HepG2 (cell line): ENCODE results near the gene ZNF444. TPM values are rescaled to one million over a fixed set of nuclear protein-coding genes. Genes with fewer than 3 reads are reported as not detected.

ENCODE experiments used
- ATF5 ChIP-seq: sonication (generic); formaldehyde crosslinking; IDR thresholded peaks from 2 replicates; pipeline ENCODE4 v1.4.0; 2020; ENCODE audit warnings: mild to moderate bottlenecking, low read depth, missing genetic modification reagents
- BATF2 ChIP-seq: sonication (generic); formaldehyde crosslinking; IDR thresholded peaks from 2 replicates; pipeline ENCODE4 v1.8.0; 2022; ENCODE audit warnings: mild to moderate bottlenecking, missing genetic modification reagents, moderate library complexity
- KAT2B ChIP-seq: fragments of 150-350 bp; IDR thresholded peaks from 2 replicates; pipeline ENCODE4 v1.6.1; 2014; ENCODE audit warnings: low read depth, low read length, borderline replicate concordance
- MED13 ChIP-seq: sonication (generic); formaldehyde crosslinking; IDR thresholded peaks from 2 replicates; pipeline ENCODE4 v1.5.0; 2020; ENCODE audit warnings: missing genetic modification reagents
- NFYC ChIP-seq: IDR thresholded peaks from 2 replicates; pipeline ENCODE4 v1.6.1; 2016; ENCODE audit warnings: missing genetic modification reagents, missing compliant biosample characterization
- PAF1 ChIP-seq: IDR thresholded peaks from 2 replicates; pipeline ENCODE4 v1.6.1; 2016; ENCODE audit warnings: missing genetic modification reagents, missing compliant biosample characterization
- PRDM4 ChIP-seq: sonication (generic); formaldehyde crosslinking; IDR thresholded peaks from 2 replicates; pipeline ENCODE4 v1.9.0; 2021; ENCODE audit warnings: missing genetic modification reagents, borderline replicate concordance
- SMARCE1 ChIP-seq: fragments of 450-650 bp; IDR thresholded peaks from 2 replicates; pipeline ENCODE4 v1.6.1; 2017; ENCODE audit warnings: borderline replicate concordance
- TCF7 ChIP-seq: sonication (generic); IDR thresholded peaks from 2 replicates; pipeline ENCODE4 v1.6.1; 2016; ENCODE audit warnings: antibody characterized with exemption, low read depth
- TGIF2 ChIP-seq: IDR thresholded peaks from 2 replicates; pipeline ENCODE4 v1.6.1; 2016; ENCODE audit warnings: control low read depth, missing compliant biosample characterization
- TRAFD1 ChIP-seq: sonication (generic); formaldehyde crosslinking; IDR thresholded peaks from 2 replicates; pipeline ENCODE4 v1.5.1; 2020; ENCODE audit warnings: missing genetic modification reagents, mild to moderate bottlenecking, borderline replicate concordance
- ZC3H4 ChIP-seq: sonication (generic); formaldehyde crosslinking; IDR thresholded peaks from 2 replicates; pipeline ENCODE4 v1.4.0; 2020; ENCODE audit warnings: missing genetic modification reagents, borderline replicate concordance
- ZFX ChIP-seq: sonication (generic); formaldehyde crosslinking; IDR thresholded peaks from 2 replicates; pipeline ENCODE4 v1.4.0; 2020; ENCODE audit warnings: mild to moderate bottlenecking, low read depth, missing genetic modification reagents, moderate library complexity
- ZNF205 ChIP-seq: IDR thresholded peaks from 2 replicates; pipeline ENCODE4 v1.6.1; 2018; ENCODE audit warnings: missing biosample characterization, missing genetic modification reagents
- ZNF280D ChIP-seq: sonication (generic); formaldehyde crosslinking; IDR thresholded peaks from 2 replicates; pipeline ENCODE4 v1.5.1; 2020; ENCODE audit warnings: mild to moderate bottlenecking, missing genetic modification reagents
- ZNF678 ChIP-seq: sonication (generic); formaldehyde crosslinking; IDR thresholded peaks from 2 replicates; pipeline ENCODE4 v1.4.0; 2020; ENCODE audit warnings: mild to moderate bottlenecking, missing genetic modification reagents
- ZSCAN5A ChIP-seq: sonication (generic); formaldehyde crosslinking; IDR thresholded peaks from 2 replicates; pipeline ENCODE4 v1.8.0; 2022; ENCODE audit warnings: mild to moderate bottlenecking, missing genetic modification reagents, borderline replicate concordance
- polyA plus RNA-seq, 8 experiments: library from polyadenylated mRNA; depleted of rRNA in 3 of 8; stranded (reverse) in 7 of 8; unstranded in 1 of 8; fragments of >200 nt; fragmentation: Illumina TruSeq in 4 of 8; extraction: Trizol in 4 of 8; gene quantifications; 2 replicates each; pipeline versions ENCODE4 v1.2.1 to v1.2.3, GENCODE V29; 2011 to 2016; ENCODE audit warnings: low read depth in 4 of 8, missing spikeins in 1 of 8, mixed read lengths in 1 of 8; ENCODE audit not compliant: insufficient read depth in 1 of 8
- total RNA-seq, 5 experiments: library from RNA; depleted of rRNA; stranded (reverse); fragments of >200 nt; fragmentation: Illumina TruSeq; extraction: Trizol; gene quantifications; 2 replicates each; pipeline ENCODE4 v1.2.3, GENCODE V29; 2016; ENCODE audit warnings: low read depth in 1 of 5

Gene ZNF444
- total and polyA plus RNA-seq, 2 of the 13 experiments (the other 11 are each of a cell fraction or from before 2014, with no cell fraction given), result 27.4 to 30.3 TPM

- TF ChIP-seq BATF2 (CRISPR knock-in tag) (no peak), KAT2B (no peak), NFYC (CRISPR knock-in tag) (no peak), ZNF280D (CRISPR knock-in tag) (no peak), TRAFD1 (CRISPR knock-in tag) (no peak), ZNF205 (no peak), PRDM4 (CRISPR knock-in tag) (no peak), ATF5 (CRISPR knock-in tag) (no peak), MED13 (CRISPR knock-in tag) (no peak), TCF7 (no peak), SMARCE1 (no peak), TGIF2 (CRISPR knock-in tag) (no peak), PAF1 (CRISPR knock-in tag) (no peak), ZSCAN5A (CRISPR knock-in tag) (no peak), ZC3H4 (CRISPR knock-in tag) (no peak; the same call in 1 of the 2 replicates), ZFX (CRISPR knock-in tag) (peak; percentile 52), ZNF678 (CRISPR knock-in tag) (no peak)
These were observed 1.9 kb downstream of the ZNF444 start (continued) for GRCh38 chr19:56142897-56143434.
